Smooth muscle cell of the brain vasculature (primary cell): ENCODE measurements around the gene PLPP1.
"Not testable (repeated sequence)": the region's sequence is repeated elsewhere in the genome, so short reads cannot be mapped to it uniquely, and the experiment has no call there.

Source experiments
- DNase-seq: peaks from one replicate; pipeline ENCODE4 v3.0.0-alpha.2; 2012; ENCODE audit warnings: low read depth, low spot score

The PLPP1 gene

DNA sequence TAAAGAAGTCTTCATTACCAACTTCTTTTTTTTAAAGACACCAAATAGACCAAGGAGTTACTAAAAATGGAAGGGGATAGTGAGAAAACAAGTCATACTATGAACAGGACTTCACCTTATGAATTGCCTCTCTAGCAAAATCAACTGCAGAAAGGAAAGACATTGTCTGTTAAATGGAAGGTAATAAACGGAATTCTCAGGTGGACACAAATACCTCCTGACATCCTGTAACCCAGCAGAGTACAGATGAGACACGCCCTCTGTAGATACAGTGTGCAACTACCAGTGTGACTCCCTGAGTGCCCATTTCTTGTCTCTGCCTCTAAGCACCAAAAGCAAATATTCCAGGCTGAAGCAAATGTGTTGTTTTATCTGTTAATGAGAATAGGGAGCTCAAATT, 12.2 kb upstream of the PLPP1 start:
- no peak for DNase-seq

- DNase-seq, result no peak
Observed at GRCh38 chr5:55544341-55544740, 9.6 kb upstream of the PLPP1 start.

- no peak for DNase-seq
Observed at GRCh38 chr5:55541056-55541635, 6.4 kb upstream of the PLPP1 start.

DNA sequence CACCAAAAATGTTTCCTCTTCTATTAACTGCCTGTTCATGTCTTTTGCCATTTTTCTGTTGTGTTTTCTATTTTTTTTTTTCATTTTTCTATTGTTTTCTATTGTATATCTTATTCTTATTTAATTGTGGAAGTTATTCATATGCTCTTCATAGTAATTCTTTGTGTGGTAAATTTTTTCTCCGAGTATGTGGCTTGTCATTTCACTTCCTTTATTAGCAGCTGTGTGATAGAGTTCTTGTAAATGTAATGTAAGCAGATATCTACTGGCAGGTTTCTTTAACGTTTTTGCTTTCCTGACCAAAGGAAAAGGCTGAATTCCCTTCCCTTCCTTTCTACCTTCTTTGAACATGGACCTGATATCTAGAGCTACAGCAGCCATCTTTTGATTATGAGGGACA, 5.8 kb upstream of the PLPP1 start:
- no peak for DNase-seq

GRCh38 chr5:55540024-55540423, 5.3 kb upstream of the PLPP1 start:
- DNase-seq, result no peak

DNA sequence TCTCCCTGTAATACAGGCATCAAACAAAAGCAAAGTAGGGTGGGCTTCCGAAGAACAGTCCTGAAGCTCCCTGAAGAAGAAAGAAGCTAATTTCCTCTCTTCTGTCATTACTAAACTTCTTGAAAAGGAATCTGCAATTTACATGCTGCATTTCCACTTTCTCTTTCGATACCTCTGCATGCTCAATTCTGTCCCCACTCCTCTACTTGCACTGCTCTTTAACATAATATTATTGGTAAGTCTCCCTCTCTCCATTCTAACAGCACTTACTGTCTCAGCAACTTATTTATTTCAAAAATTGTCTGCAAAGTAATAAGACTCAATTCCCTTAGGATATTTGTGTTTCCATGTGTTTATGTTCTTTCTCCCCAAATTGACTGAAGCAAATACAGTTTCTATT, 3.9 kb upstream of the PLPP1 start:
- no peak for DNase-seq

DNA sequence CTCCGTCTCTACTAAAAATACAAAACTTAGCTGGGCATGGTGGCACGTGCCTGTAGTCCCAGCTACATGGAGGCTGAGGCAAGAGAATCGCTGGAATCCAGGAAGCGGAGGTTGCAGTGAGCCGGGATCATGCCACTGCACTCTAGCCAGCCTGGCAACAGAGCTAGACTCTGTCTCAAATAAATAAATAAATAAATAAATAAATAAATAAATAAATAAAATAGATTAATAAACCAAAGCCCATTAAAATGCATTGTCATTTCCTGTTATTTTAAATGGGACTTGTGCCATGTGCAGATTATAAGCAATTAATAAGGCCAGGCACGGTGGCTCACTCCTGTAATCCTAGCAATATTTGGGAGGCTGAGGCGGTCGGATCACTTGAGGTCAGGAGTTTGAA, 2.6 kb upstream of the PLPP1 start:
- not testable (repeated sequence) for DNase-seq

GRCh38 chr5:55535199-55535905, 588 bp upstream of the PLPP1 start:
- no peak for DNase-seq

GRCh38 chr5:55533521-55534435, 986 bp downstream of the PLPP1 start:
- DNase-seq, result no peak

- no peak for DNase-seq
Observed at GRCh38 chr5:55530669-55531068, 4.1 kb downstream of the PLPP1 start.

DNA sequence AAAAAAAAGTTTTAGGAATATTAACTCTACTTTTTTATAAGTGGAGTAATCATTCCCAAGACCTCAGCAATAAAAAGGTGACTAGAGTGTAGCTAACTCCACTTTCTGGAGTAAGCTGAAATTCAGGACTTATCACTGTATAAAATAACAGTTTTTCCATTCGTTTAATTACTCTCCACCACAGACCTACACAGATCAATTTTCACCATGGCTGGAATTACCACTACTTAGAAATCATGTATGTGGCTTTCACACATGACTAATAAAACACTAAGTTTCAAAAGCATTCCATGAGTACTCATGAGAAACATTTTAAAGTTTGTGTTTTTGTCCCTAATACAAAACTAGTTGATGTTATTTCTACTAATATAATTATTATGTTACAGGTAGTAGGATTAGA, 9.9 kb downstream of the PLPP1 start:
- DNase-seq, result no peak

GRCh38 chr5:55523293-55523692, 11.5 kb downstream of the PLPP1 start:
- no peak for DNase-seq

GRCh38 chr5:55521881-55522280, 12.9 kb downstream of the PLPP1 start:
- DNase-seq, result no peak

- no peak for DNase-seq
Observed at GRCh38 chr5:55520117-55520839, 14.5 kb downstream of the PLPP1 start.

- DNase-seq, result no peak
Observed at GRCh38 chr5:55518831-55519390, 15.9 kb downstream of the PLPP1 start.

- DNase-seq, result no peak
Observed at GRCh38 chr5:55517804-55518203, 17.0 kb downstream of the PLPP1 start.

GRCh38 chr5:55511010-55511409, 23.8 kb downstream of the PLPP1 start:
- no peak for DNase-seq

DNA sequence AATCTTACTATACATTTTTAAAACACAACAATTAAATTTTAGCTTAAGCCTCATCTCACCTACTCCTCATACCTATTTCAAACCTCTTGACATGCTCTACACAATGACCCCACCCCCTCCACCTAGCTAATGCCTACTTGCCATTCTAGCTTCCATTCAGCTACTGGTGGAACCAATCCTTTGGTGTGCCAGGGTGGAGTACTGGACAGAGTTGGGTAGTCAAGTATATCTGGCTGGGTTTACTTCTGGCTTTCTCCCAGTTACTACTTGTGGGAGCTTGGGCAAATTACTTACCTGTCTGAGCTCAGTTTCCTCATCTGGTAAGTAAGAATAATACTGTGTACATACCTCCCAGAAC, 24.3 kb downstream of the PLPP1 start:
- no peak for DNase-seq

GRCh38 chr5:55509796-55510522, 24.8 kb downstream of the PLPP1 start:
- DNase-seq, result no peak

DNA sequence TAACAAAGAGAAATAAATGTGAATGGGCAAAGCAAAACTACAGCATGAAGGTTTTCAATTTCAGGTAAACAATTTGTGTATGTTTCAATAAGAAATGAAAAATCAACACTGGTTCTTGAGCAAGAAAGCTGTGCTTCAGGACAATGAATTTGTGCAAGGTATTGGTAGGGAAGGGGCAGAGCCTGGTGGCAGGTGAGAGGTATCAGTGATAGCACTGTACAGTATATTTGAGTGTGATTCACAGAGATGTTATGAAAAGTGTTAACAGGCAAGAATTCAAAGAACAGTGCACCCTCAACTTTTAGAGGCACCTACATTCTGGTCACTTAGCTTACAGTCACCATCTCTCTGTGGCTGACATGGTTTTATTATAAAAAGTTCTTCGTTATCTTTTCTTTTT, 25.7 kb downstream of the PLPP1 start:
- no peak for DNase-seq

GRCh38 chr5:55507574-55507973, 27.2 kb downstream of the PLPP1 start:
- DNase-seq, result no peak
